MM.1S (cell line): ENCODE measurements around the gene RPTOR.
A peak's percentile ranks its signal among the peaks of the same experiment; 100 is the strongest.

Source experiments
- CTCF ChIP-seq: fragments of 300-600 bp; sonication (generic); IDR thresholded peaks from 2 replicates; pipeline ENCODE4 v1.5.1; 2016; ENCODE audit warnings: antibody characterized with exemption, low read length, mixed read lengths
- EZH2 ChIP-seq: fragments of 300-600 bp; sonication (generic); optimal IDR thresholded peaks from 2 replicates; pipeline ENCODE3; 2017; ENCODE audit warnings: low read depth, mild to moderate bottlenecking, antibody characterized with exemption, low read length, mixed read lengths

- TF ChIP-seq CTCF (peak; percentile 27), EZH2 (no peak)
Observed at GRCh38 chr17:80899402-80900268, 355.0 kb downstream of the RPTOR start.
